NCI-H2196 (cell line): ENCODE data around the gene C2orf49.

Experiments used
- DNase-seq: peaks from one replicate; lab custom pipeline; 2025; ENCODE audit not compliant: unreplicated experiment; lab: John Stamatoyannopoulos, UW

C2orf49 gene

DNA sequence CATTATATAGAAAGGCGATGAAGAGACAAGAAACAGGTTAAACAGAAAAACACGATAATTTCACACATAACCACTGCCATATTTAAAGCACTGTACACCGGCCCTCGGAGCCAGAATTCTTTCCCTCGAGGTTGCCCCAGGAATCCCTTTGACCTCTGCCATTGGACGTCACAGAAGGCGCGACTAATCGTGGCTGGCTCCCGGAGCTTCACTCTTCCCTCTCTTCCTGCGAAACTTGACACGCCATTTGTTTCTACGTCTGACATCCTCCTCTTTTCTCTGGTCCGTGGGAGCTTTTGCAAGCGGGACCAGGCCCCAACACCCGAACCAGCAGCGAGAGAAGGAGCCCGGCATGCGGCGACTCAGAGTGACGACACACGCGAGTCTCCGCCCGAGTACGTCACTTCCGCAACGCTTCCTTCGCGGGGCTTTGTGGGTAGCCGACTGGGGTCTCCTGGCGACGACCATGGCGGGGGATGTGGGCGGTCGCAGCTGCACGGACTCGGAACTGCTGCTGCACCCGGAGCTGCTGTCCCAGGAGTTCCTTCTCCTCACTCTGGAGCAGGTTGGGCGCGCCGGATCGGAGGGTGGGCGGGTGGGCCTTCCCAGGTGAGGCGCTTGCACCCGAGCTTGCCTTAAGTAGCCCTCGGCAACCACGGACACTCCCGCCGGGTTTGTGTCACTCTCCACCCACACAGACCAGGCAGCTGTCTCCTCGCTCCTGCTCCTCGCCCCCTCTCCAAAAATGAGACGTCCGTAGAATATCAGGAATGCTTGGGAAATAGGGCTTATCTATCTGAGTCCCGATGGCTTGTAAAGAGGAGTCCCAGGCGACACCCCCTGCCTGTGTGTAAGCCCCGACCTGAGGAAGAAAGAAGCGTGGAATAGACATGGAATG, at the start of gene C2orf49:
TSS of gene C2orf49 (plus strand) at position 419 of the 898 bp plus-strand sequence. CDS start at position 467, 48 bp downstream.
- DNase-seq = peak; percentile 93

DNA sequence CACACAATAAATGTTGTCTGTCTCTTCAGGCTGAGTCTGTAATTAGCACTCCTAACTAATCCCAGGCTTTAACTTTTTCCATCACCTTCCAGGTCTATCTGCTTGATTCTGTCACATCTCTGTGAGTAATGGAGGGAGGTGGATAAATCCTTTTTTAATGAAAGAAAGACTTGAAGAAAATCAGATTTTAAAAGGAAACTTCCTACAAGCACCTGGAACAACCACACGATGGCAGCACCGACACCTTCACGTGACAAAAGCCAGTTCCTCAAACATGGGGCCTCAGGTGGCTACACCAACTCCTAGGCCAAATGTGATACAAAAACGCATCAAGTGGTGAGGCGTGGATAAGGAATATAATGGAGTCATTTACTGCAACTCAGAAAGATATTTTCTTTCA, 49.6 kb upstream of the C2orf49 start:
- peak; percentile 3 for DNase-seq

DNA sequence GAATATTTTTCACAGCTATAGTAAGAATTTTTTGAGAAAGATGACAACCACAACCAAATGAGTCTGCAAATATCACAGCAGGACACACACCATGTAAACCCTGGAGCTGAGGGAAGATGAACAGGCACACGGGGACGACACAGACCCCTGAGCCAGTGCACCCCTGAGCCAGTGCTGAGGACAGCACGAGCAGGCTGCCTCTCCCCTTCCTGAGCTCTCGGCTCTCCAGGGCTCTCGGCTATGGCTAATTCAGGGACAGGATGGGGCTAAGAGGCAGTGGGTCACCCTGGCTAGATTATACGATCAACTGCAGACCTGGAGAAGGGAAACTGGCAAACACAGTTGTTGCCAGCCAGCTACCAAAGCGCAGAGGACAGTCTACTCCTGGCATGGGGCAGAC, 49.2 kb upstream of the C2orf49 start:
- DNase-seq = no peak

DNA sequence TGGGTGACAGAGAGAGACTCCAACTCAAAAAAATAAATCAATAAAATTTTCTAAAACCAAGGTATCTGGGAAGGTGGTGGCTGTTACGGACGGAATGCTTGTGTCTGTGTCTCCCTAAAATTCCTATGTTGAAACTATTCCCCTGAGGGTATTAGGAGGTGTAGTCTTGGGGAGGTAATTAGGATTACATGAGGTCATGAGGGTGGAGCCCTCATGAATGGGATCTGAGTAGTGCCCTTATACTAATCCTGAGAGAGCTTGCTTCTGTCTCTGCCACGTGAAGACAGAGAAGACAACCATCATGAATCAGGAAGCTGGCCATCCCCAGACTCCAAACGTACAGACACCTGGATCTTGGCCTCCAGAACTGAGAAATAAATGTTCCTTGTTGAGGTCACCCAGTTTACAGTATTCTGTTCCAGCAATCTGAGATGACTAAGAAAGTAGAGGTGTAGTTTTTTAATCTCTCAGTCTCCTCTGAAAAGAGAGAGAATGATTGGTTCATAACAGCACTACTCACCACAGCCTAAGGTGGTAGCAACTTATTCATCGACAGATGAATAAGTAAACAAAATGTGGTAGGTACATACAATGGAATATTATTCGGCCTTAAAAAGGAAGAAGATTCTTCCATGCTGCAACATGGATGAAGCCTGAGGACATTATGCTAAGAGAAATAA, 46.2 kb upstream of the C2orf49 start:
- no peak for DNase-seq

DNA sequence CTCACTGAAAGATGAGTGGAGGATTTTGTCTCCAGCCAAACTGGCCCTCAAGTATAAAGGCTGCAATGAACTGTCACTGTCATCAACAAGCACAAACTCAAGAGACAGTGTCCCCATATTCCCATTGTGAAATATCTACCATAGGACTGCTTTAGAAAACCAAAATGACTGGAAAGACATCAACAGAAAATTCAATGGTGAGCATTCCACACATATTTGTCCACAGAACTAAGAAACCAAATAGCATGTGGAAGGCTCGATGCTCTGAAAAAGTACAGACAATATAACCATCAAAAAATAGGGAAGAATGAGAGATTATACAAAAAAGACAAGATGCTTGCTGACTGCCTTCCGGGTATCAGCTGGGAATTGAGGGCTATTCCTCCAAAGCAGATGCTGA, 45.4 kb upstream of the C2orf49 start:
- no peak for DNase-seq

DNA sequence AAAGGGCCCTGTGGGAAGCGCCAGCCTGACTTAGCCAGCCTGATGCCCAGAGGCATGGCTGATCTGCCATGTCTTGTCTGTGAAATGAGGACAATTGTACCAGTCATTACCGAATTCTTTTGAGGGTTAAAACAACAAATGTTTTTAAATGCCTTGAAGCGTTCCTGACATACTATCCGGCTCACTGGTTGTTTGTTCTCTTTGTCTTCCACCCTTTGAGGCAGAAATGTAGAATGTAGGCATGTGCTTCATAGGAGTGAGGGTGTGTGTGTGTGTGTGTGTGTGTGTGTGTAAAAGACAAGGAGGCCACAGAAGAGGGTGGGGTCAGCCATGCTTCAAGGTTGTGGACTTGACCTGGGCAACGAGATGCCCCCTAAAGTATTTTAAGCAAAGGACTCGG, 43.3 kb upstream of the C2orf49 start:
- no peak for DNase-seq

DNA sequence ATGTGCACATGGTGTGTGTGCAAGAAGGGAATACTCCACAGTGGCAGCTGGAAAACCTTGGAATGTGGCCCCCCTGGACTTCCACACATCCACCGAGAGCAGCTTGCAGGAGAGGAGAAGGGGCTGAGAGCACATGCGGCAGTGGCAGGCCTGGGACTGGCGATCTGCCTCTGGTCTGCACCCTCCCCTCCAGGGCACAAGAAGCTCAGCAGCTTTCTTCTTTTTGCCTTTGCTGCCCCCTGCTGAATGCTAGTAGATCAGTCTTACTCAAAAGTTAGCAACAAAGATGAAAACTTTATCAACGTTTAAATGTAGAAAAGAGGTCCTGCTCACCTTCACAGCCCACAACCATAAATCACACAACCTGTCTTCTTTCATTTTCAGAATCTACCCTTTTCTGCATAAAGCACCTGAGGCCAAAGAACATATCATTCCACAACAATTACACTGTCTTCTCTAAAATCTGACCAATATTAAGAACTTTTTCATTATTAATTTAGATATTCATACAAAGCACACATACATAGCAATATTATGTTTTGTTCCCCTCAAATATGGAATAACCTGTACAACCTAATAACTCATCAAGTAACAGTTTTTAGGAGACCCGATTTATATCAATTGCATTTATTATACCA, 42.4 kb upstream of the C2orf49 start:
- peak; percentile 36 for DNase-seq

DNA sequence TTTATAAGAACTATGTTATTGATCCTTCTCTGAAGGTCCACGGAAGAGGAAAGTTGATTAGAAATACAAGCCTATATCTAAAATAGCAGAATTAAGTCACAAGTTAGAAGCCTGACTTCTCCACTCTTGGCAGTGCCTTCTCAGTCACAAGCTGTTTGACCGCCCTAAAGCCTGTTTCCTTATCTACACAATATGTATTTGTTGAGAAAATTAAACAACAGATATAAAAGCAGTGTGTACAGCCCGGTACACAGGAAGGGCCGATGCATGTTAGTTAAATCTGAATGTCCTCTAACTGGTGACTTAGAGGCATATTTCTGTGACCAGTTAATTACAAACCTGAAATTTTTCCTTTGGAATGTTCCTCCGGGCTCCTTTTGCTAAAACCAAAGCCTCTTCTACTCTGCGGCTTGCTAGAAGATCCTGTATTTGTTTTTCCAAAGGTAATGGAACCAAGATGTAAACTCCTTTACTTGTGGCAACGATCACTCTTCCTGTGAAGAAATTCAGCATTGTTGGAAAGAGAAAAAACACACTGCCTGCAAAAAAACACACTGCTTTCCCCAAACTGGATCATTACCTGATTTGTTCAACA, 41.2 kb upstream of the C2orf49 start:
- no peak for DNase-seq

DNA sequence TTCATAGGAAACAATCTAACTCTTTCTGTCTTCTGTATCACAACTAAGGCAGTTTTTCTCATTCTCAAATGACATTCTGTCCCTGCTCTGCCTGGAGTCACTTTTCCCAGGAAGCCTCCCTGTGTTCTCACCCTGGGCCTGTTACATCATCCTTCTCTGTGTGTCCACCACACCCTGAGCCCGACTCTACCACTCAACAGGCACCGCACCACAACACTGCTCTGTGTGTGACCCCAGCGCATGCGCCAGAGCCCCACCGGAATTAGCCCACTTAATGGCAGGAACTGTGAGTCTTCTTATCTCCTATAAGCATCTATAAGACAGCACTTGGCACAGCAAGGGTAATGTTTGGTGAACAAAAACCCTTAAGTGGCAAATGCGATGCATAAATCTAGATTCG, 40.1 kb upstream of the C2orf49 start:
- no peak for DNase-seq

DNA sequence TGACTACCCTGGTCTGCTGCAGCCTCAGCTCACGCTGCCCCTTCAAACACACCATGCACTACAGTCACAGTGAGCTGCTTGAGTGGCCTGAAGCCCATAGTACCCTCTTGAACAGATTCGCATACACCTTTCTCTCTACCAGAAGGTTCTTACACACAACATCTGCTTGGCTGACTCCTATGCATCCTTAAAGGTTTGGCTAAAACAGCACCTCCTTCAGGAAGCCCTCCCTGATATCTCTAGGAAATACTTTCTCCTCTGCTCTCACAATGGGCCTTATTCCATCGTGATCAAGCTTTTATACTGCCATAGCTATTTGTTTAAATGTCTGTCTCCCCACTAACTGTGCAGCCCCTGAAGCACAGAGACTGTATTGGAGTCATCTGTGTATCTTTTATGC, 39.3 kb upstream of the C2orf49 start:
- no peak for DNase-seq

DNA sequence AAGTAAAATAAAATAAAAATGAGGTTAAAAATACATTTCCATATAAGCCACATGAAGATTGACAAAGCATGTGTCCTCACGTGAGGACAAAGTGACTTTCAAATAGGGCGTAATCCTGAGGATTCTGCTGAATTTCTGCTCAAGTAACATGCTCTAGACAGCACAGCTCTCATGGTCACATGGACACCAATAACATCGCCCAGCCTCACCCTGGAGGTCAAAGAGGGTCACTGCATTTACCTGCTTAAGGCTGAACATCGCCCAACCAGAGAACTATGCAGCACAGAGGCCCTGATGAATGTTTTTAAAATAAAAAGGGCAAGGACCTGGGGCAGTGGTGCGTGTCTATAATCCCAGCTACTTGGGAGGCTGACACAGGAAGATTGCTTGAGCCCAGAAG, 38.0 kb upstream of the C2orf49 start:
- no peak for DNase-seq

DNA sequence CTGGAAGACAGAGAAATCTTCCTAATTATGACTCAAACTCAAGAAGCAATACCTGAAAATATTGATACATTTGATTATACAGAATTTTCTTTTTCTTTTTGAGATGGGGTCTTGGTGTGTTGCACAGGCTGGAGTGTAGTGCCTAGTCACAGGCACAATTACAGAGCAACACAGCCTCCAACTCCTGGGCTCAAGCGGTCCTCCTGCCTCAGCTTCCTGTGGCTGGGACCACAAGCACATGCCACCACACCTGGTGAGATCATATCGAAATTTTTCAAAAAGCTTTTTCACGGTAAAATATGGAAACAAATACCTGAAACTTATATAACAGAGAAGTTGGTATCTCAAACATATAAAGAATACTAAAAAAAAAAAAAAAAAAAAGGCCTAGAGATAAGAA, 35.7 kb upstream of the C2orf49 start:
- no peak for DNase-seq

DNA sequence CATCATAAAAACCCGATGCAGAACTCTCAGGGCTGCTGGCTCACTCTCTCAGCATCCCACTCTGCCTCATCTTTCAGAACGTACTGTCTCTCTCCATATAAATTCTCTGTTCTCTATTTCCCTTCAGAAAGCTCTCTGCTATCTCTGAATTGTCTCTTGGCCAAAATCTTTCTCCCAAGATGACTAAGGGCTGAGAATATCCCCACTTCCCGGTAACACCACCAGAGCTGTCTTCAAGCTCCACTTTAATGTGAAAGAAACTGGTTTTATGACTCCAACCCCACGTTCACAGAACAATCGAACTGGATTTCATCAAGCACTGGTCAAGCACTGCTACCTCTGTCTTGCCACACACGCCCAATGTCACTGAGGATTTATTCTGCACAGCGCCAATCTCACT, 30.2 kb upstream of the C2orf49 start:
- no peak for DNase-seq

DNA sequence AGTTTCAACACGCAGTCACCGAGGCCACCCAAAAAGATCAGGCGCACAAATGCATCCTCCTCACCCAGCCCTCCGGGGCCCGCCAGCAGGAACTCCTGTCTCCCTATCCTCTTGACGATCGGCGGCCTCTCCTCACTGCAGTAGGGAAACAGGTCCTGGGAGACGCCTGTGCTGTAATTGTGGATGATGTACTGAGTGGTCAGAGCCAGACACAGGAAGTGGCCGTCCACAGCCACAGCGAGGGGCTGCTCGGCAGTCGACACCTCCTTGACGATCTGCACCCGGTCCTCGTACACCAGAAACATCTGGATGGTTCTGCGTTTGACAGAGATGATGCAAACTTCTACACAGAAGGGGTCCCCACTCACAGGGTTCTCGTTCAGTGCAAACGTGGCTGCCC, 29.8 kb upstream of the C2orf49 start:
- DNase-seq = no peak

DNA sequence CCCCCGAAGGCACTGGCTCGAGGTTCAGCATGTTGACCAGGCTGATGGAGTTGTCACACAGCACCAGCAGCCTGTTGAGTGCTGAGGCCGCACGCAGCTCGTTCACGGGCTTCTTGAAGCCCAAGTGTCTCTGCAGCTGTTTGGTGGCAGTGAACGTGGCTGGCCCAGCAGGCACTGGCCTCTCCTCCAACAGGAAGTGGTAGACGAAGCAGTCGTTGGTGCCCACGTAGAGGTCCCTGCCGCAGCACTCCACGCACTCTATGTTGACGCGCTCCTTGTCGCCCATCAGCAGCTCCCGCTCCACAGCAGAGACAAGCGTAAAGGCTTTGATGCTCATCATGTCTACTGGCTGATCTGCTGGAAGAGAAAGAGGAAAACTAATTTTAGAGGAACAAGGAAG, 29.4 kb upstream of the C2orf49 start:
- no peak for DNase-seq

DNA sequence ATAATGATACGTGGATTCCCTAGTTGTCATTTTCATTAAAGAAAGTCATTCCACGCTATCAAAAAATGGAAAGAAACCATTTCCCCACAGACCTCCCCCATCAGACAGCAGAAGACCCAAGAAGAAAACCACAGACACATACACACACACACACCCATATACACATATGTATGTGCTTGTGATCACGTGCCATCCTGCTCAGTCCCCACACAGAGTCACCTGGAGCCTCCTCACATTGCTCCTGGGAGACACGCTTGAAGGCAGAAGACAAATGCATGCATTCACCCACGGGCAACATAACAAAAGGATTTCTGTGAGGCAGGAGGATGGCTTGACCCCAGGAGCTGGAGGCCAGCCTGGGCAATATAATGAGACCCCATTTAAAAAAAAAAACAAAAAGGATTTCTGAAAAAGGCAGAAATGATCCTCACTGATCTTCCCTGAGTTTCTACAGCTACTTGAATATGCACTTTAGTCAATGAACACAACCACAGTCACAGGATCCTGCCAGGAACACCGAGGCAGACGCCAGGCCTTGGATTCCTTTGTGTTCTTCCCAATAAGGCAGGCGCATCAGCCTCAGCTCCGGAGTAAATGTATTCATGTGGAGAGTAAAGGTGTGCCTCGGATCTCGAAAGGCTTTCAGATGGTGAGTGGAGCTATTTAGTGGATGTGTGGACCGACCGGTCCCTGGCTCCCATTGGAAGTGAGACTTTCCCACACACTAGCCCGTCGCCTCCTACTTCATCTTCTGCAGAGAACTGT, 28.8 kb upstream of the C2orf49 start:
- no peak for DNase-seq

DNA sequence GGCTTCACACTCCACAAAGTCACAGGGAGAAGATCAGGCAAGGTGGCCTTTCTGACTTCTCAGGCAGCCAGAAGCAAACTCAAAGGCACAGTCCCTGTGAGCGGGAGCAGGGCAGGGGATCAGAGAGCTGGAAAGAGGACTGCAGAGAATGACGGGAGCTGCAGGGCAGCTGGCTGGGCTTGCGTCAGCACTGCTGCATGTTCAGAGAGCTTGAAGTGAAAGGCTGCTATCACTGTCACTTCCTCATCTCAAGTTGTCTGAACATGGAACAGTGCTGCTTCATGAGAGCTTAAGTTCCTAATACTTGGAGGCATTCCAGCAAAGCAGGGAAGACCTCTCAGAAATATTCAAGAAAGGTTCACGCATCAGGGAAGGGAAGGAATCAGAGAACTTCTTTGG, 28.2 kb upstream of the C2orf49 start:
- no peak for DNase-seq

DNA sequence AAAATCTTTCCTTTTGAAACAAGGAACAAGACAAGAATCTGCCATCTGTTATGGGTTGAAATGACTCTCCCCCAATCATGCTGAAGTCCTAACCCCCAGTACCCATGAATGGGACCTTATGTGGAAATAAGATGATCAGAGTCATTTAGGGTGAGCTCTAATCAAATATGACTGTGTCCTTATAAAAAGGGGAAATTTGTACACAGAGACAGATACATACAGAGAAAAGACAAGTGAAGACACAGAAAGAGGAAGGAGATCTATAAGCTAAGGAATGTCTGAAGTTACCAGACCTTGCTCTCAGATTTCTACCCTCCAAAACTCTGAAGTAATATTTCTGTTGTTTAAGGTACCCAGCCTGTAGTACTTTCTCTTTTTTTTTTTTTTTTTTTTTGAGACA, 23.5 kb upstream of the C2orf49 start:
- no peak for DNase-seq

DNA sequence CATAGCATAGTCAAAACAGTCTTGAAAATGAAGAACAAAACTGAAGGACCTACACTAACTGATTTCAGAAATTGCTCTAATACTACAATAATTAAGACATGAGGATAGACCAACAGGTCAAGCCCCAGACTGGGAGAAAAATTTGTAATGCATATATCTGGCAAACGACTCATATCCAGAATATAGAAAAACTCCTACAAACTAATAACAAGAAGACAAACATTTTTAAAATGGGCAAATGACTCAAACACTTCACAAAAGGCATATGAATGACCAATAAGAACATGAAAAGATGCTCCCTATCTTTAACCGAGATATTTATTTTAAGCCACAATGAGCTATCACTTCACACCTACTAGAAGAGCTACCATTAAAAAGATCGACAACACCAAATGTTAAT, 22.0 kb upstream of the C2orf49 start:
- no peak for DNase-seq

DNA sequence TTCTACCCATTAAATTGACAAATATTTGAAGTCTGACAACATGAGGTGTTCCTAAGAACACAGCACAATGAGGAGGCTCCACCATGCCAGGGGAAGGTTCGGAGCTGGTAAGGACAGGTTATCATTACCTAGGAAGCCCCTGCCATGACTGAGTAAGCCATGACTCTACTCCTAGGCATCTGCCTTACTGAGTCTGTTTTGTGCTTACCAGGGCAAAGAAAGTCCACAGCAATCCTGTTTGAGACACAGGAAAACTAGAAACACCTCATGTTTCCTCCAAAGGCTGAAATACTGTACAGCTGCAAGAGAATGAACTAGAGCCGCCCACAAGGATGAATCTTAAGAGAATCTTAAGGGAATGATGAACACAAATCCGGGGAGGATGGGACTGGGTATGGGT, 19.4 kb upstream of the C2orf49 start:
- no peak for DNase-seq

DNA sequence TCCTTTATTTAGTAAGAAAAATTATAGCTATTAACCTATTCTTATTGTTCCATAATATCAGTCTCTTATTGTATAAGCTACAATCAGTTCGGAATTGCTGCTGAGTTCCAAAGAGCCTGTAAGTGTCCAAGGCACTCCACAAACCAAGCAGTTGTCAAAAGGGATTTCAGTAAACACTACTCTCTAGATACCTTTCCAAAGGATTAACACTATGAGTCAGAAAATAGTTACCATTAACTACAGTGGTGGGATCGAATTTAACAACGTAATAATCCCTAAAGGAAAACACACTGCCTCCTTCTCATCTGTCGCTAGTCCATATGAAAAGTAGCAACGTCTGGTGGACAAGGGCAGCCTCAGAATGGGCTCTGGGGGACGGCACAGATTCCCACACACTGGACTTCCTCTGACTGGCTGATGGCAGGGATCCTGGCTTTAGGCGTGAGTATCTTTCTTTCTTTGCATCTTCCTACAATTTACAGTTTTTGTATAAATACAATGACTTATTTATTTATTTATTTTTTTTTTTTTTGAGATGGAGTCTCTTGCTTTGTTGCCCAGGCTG, 16.6 kb upstream of the C2orf49 start:
- no peak for DNase-seq
